Iris pigment epithelial cell (primary cell): ENCODE results near the gene MORN3.
"Not testable (repeated sequence)": the region's sequence is repeated elsewhere in the genome, so short reads cannot be mapped to it uniquely, and the experiment has no call there.

ENCODE experiments used
- DNase-seq: peaks from one replicate; pipeline ENCODE4 v3.0.0-alpha.2; 2011; ENCODE audit warnings: low read depth

Gene MORN3

GRCh38 chr12:121692744-121693143 is 23.3 kb upstream of the MORN3 start:
- not testable (repeated sequence) for DNase-seq

DNA sequence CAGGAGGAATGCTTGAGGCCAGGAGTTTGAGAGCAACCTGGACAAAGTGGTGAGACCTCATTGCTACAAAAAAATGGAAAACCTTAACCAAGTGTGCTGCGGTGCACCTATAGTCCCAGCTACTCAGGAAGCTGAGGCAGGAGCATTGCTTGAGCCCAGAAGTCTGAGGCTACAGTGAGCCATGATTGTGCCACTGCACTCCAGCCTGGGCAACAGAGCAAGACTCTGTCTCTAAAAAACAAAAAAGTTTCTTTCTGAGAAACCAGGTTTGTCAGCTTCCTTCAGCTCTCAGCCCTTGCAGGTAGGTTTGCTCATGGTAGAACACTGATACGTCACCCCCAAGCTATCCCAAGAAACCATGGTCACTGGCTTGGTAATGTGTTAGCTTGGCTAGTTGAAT is 20.0 kb upstream of the MORN3 start:
- no peak for DNase-seq

DNA sequence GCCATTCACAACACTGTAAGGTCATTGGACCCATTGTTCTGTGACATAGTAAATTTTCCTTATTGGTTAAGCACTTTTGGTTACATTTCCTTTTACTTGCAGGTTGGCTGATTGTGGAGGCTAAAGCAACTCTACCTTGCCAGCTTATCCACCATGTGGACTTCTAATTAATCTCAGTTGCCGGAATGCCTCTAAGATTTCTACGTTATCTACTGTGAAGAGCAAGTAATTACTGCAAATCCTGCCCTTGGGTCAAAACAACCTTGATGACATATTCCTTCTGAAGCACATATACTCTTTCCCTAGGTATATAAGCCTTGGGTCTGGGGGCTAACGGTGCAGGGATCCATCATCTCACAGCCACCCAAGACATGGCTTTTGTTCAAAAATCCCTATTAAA is 19.5 kb upstream of the MORN3 start:
- DNase-seq = no peak

GRCh38 chr12:121679661-121680197 is 10.3 kb upstream of the MORN3 start:
- DNase-seq = not testable (repeated sequence)

DNA sequence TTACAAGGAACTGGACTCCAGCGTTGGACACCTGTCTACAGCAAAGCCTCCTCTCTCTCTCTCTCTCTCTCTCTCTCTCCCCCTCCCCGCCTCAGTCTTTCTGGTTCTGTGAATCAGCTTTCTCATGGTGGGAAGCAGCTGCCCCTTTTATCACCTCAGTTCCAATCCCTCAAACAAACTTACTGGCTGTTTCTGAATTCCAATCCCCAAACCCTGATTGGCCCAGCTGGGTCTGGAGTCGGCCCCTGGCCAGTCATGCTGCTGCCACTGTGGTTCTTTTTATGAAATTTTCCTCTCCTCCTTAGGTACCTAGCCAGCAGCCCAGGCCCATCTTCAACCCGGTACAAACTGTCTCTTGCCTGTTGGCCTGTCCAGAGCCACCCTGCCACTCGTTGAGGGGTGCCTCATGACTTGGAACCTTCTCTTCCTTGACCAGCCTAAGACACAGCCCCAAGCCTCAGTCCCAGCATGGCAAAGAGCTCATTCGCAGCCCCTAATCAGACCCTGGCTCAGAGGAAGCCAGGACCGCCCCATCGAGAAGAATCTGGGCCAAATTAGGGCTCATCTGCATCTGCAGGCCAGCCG is 9.4 kb upstream of the MORN3 start:
- DNase-seq = peak; percentile 48

DNA sequence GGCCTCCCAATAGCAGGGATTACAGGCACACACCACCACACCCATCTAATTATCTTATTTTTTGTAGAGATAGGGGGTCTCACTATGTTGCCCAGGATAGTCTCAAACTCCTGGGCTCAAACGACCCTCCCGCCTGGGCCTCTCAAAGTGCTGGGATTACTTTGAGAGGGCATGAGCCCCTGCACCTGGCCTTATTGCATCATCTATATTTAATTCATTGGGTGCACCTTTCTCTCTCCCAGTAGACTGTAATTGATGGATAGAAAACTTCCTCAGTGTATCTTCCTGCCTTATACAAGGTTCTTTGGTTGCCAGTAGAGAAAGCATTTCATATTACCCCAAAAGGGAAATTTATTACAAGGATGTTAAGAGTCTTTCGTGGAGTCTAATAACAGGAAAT is 8.9 kb upstream of the MORN3 start:
- no peak for DNase-seq

DNA sequence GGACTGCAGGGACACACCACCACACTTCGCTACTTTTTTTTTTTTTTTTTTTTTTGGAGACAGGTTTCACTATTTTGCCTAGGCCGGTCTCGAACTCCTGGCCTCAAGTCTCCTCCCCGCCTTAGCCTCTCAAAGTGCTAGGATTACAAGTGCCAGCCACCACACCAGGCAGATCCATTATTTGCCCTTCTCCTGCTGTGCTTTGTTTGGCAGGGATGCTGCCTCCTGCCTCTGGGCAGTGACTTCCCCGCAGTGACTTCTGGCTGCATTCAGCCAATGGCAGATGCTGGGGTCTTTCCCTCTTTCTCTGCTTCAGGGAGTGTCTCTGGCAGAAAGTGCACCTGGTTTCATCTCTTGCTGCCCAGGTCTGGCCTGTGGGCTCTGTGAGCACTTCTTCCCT is 6.7 kb upstream of the MORN3 start:
- DNase-seq = no peak

- DNase-seq = no peak
Measured at GRCh38 chr12:121673013-121673511, 3.6 kb upstream of the MORN3 start.

- peak; percentile 21 for DNase-seq
Measured at GRCh38 chr12:121668750-121669520, 519 bp downstream of the MORN3 start.

- not testable (repeated sequence) for DNase-seq
Measured at GRCh38 chr12:121666829-121667228, 2.6 kb downstream of the MORN3 start.

DNA sequence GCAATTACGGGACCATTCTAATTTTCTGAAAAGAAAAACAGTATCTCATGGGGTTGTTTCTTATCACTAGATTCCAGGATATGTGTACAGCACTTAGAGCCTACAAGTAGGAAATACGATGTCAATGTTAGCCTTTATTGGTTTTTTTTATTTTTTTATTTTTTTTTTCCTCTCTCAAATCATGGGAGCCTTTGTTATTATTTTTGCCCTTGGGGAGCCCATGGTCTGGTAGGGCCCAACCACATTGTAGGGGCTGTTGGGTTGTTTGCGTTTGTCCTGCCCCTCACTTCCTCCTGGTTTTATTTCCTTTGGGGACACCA is 5.9 kb downstream of the MORN3 start:
- DNase-seq = no peak

- DNase-seq = not testable (repeated sequence)
Measured at GRCh38 chr12:121661353-121662105, 7.9 kb downstream of the MORN3 start.

DNA sequence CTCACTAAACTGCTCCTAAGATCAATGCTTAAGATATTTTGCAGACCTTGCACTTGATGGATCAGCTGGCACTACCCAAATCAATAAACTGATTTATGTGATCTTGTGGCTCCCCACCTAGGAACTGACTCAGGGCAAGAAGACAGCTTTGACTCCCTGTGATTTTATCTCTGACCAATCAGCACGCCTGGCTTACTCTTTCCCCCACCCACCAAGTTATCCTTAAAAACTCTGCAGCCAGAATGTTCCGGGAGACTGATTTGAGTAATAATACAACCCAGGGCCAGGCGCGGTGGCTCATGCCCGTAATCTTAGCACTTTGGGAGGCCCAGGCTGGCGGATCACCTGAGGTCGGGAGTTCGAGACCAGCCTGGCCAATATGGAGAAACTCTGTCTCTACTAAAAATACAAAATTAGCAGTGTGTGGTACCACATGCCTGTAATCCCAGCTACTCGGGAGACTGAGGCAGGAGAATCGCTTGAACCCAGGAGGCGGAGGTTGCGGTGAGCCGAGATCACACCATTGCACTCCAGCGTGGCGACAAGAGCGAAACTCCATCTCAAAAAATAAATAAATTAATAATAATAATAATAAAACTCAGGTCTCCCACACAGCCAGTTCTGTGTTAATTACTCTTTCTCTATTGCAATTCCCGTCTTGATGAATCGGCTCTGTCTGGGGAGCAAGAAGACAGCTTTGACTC is 12.0 kb downstream of the MORN3 start:
- DNase-seq = peak; percentile 29

- DNase-seq = no peak
Measured at GRCh38 chr12:121656122-121656521, 13.3 kb downstream of the MORN3 start.

DNA sequence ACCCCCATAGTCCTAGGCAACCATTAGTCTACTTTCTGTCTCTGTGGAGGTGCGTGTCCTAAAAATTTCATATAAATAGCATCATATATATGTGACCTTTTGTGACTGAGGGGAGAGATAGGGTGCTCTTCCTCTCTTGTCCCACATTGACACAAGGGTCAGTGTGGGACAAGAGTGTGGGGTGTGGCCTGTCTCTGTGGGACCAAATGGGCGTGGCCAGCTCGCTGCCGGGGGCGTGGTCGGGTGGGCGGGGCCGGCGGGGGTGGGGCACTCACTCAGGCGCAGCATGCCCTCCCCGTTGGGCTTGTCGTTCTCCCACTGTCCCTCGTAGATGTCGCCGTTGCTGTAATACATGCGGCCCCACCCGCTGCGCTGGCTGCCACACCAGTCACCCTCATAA is 15.5 kb downstream of the MORN3 start:
- no peak for DNase-seq

GRCh38 chr12:121652767-121653497 is 16.5 kb downstream of the MORN3 start:
- DNase-seq = no peak

- DNase-seq = no peak
Measured at GRCh38 chr12:121651320-121651719, 18.1 kb downstream of the MORN3 start.

DNA sequence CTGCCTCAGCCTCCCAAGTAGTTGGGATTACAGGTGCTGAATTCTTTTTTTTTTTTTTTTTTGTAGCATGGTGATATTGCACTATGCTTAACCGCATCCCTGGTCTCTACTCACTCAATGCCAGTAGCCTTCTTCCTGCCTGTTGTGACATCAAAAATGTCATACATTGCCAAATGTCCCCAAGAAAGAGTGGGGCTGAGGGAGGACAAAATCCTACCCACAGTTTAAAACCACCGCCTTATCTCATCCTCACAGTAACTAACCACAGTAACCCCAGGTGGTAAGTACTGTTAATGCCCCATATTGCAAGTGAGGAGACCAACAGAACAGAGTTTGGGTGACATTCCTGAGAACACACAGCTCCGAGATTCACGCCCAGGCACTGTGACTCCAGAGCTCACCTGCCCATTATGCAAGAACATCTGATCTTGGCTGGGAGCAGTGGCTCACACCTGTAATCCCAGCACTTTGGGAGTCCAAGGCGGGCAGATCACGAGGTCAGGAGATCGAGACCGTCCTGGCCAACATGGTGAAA is 19.6 kb downstream of the MORN3 start:
- no peak for DNase-seq

- DNase-seq = no peak
Measured at GRCh38 chr12:121649322-121649721, 20.1 kb downstream of the MORN3 start.

DNA sequence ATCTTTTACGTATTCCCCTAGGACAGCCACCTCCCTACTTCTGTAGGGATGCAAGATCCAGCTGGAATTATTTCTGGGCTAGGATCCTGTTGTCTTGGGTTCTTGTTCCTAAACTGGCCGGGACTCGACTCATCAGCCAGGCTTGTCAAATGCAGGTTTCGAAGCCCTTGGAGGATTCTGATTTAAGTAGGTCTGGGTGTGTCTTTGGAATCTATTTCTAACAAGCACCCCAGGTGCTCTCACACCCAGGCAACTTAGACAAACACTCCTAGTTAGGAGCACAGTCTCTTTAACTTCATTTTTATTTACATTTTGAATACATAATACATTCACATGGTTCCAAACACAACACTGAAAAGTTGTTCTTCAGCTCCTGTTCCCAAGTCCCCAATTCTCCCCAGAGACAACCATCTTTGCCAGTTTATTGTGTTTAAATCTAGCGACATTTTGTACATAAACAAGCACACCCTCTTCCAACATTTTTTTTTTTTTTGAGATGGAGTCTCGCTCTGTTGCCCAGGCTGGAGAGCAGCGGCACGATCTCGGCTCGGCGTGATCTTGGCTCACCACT is 20.9 kb downstream of the MORN3 start:
- DNase-seq = no peak

- DNase-seq = no peak
Measured at GRCh38 chr12:121641343-121641630, 28.2 kb downstream of the MORN3 start.
